Endothelial cell (in vitro differentiated cells): ENCODE data around the gene LRRC26. TPM values are rescaled to one million over a fixed set of nuclear protein-coding genes. Genes with fewer than 3 reads are reported as not detected.

Source experiments
- DNase-seq: peaks from one replicate; pipeline ENCODE4 v3.0.0; 2021; ENCODE audit warnings: low spot score
- H3K27ac Mint-ChIP-seq: one replicate; pipeline ENCODE4 v1.8.0; 2021; ENCODE audit warnings: mixed read lengths, inconsistent platforms; ENCODE audit not compliant: unreplicated experiment
- H3K27me3 Mint-ChIP-seq: one replicate; pipeline ENCODE4 v1.8.0; 2021; ENCODE audit warnings: mild to moderate bottlenecking, moderate library complexity, mixed read lengths, inconsistent platforms; ENCODE audit not compliant: unreplicated experiment
- H3K36me3 Mint-ChIP-seq: one replicate; pipeline ENCODE4 v1.8.0; 2021; ENCODE audit warnings: mild to moderate bottlenecking, low read depth, mixed read lengths, inconsistent platforms; ENCODE audit not compliant: unreplicated experiment
- H3K4me1 Mint-ChIP-seq: one replicate; pipeline ENCODE4 v1.8.0; 2021; ENCODE audit warnings: mild to moderate bottlenecking, mixed read lengths, inconsistent platforms; ENCODE audit not compliant: unreplicated experiment
- H3K4me3 Mint-ChIP-seq: one replicate; pipeline ENCODE4 v1.8.0; 2021; ENCODE audit warnings: mild to moderate bottlenecking, mixed read lengths, inconsistent platforms; ENCODE audit not compliant: unreplicated experiment
- H3K9me3 Mint-ChIP-seq: one replicate; pipeline ENCODE4 v1.8.0; 2021; ENCODE audit warnings: mixed read lengths, inconsistent platforms; ENCODE audit not compliant: unreplicated experiment
- total RNA-seq: library from RNA; stranded (reverse); fragmentation: NEBNext Ultra II Directional; extraction: Animal tissue kit (Norgen Biotek cat#: 25700); gene quantifications from one replicate; pipeline ENCODE4 v1.2.1, GENCODE V29; 2021; ENCODE audit not compliant: unreplicated experiment
- TF ChIP-seq, protein P1 (sequence below): fragments of 200-600 bp; sonication (generic); IDR thresholded peaks from one replicate; pipeline ENCODE4 v1.5.0; 2021; ENCODE audit warnings: antibody characterized with exemption; ENCODE audit not compliant: unreplicated experiment

Gene LRRC26
- total RNA-seq, 1 donor from 2014 or later: not detected

DNA sequence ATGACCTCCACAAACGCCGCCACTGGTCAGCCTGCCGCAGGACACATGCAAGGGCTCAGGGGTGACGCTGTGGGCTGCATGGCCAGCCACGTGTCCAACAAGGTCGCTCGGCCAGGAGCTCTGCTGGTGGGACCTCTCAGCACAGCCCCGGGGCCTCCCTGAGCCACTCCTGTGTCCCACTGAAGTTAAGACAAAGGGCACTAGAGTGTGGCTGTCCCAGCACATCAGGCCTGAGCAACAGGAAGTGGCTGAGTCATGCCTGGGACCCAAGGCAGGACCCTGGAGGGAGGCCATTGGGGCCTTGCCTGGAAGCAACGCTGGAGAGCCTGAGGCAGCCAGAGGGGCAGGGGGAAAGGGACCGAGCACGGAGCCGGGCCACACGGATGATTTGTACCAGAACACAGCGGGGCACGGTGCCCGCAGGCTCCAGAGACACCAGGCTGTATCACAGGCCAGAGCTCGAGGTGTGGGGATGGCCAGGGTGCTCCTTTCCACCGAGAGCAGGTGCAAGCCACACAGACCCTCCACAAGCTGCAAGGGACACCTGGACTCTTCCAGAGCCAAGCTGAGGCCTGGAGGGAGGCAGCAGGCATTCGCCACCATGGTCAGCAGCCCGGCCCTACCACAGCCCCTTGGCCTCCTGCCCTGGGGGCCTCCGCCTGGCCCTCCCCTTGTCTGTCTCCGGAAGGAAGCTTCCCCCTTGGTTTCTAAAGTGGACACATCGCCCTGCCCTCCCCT, 8.5 kb upstream of the LRRC26 start:
- no peak for DNase-seq
- Mint-ChIP-seq H3K27ac (no peak overlapping the region), H3K27me3 (peaks cover 9% of the 10 kb centered on the region), H3K36me3 (peaks cover 13% of the 10 kb centered on the region), H3K9me3 (no peaks in the 10 kb centered on the region), H3K4me3 (no peak overlapping the region), H3K4me1 (no peaks in the 10 kb centered on the region)
- TF ChIP-seq, protein P1, sequence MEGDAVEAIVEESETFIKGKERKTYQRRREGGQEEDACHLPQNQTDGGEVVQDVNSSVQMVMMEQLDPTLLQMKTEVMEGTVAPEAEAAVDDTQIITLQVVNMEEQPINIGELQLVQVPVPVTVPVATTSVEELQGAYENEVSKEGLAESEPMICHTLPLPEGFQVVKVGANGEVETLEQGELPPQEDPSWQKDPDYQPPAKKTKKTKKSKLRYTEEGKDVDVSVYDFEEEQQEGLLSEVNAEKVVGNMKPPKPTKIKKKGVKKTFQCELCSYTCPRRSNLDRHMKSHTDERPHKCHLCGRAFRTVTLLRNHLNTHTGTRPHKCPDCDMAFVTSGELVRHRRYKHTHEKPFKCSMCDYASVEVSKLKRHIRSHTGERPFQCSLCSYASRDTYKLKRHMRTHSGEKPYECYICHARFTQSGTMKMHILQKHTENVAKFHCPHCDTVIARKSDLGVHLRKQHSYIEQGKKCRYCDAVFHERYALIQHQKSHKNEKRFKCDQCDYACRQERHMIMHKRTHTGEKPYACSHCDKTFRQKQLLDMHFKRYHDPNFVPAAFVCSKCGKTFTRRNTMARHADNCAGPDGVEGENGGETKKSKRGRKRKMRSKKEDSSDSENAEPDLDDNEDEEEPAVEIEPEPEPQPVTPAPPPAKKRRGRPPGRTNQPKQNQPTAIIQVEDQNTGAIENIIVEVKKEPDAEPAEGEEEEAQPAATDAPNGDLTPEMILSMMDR: no peak

GRCh38 chr9:137176302-137177182, 6.7 kb upstream of the LRRC26 start:
- Mint-ChIP-seq H3K4me3 (no peak overlapping the region), H3K27me3 (peaks cover 9% of the 10 kb centered on the region), H3K4me1 (no peaks in the 10 kb centered on the region), H3K36me3 (peaks cover 8% of the 10 kb centered on the region), H3K27ac (no peak overlapping the region), H3K9me3 (no peaks in the 10 kb centered on the region)
- TF ChIP-seq, protein P1: peak; percentile 18
- DNase-seq: peak; percentile 42

DNA sequence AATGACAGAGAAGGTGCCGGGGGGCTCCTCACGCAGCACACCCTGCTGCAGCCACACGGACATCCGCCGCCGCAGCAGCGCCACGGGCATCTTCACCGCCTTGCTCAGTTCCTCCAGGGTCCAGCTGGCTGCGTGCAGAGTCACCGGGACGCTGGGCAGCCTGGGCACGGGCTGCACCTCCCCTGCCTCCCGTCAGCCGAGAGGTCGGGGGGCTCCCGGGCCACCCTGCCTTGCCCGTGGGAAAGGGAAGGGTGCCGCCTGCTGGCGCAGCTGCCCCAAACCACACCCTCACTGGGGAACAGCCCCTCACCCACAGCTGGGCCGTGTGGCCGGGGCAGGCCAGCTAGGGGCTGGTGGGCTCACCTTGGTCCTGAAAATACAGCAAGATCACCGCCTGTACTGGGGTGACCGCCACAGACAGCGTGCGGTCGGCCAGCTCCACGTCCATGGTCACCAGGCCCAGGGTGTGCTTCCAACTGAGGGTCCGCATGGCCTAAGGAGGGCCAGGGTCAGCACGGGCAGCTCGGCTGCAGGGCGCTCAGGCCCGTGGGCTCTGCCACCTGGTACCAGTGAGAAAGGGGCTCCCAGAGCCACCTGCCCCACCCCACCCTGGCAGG, 5.6 kb upstream of the LRRC26 start:
- H3K27me3 Mint-ChIP-seq: peaks cover 11% of the 10 kb centered on the region
- no peak overlapping the region for H3K4me3 Mint-ChIP-seq
- DNase-seq: no peak
- H3K4me1 Mint-ChIP-seq: no peaks in the 10 kb centered on the region
- H3K9me3 Mint-ChIP-seq: no peaks in the 10 kb centered on the region
- H3K36me3 Mint-ChIP-seq: peaks cover 8% of the 10 kb centered on the region
- H3K27ac Mint-ChIP-seq: no peak overlapping the region
- TF ChIP-seq, protein P1: no peak

- H3K4me3 Mint-ChIP-seq: no peak overlapping the region
- H3K36me3 Mint-ChIP-seq: peaks cover 8% of the 10 kb centered on the region
- no peak for DNase-seq
- no peaks in the 10 kb centered on the region for H3K4me1 Mint-ChIP-seq
- H3K27me3 Mint-ChIP-seq: peaks cover 15% of the 10 kb centered on the region
- TF ChIP-seq, protein P1: no peak
- H3K27ac Mint-ChIP-seq: no peak overlapping the region
- H3K9me3 Mint-ChIP-seq: no peaks in the 10 kb centered on the region
Measured at GRCh38 chr9:137174722-137175293, 5.0 kb upstream of the LRRC26 start.
